ENCODE measurements around the gene SEZ6.

- TF ChIP-seq POLR2A (IDR thresholded peaks at IDR 0.05) (no peak), CTCF (IDR thresholded peaks at IDR 0.05 in 8 of 11, conservative IDR thresholded peaks at IDR 0.05 in 3 of 11) (no peak)
Observed at GRCh38 chr17:28955408-28955807, 50.4 kb downstream of the SEZ6 start.

Data from spleen (tissue), 7 donors.